Measurements from ENCODE around the gene CYP27B1. TPM values are rescaled to one million over a fixed set of nuclear protein-coding genes. Genes with fewer than 3 reads are reported as not detected.

The CYP27B1 gene
- total and polyA plus RNA-seq, 2 donors (not counting 3 experiments of a cell fraction or from before 2014, with no cell fraction given): 0.62 to 2.7 TPM

DNA sequence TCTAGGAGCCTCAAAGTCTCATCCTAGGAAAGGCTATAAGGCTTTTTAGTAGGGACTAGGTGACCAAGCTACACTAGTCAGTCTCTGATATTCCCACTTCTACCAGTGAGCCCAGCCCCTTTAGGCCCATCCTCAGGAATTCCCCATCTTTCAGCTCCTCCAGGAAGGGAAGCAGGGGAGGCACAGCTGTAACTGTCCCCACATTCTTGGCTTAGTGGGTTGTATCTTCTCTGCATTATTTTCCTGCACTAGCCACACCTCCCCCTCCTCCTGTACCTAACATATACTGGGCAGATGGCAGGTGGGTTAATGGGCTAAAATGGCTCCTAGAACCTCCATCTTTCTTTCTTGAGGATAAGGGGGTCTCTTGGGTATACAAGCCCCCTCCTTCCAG is 424 bp upstream of the CYP27B1 start:
- Histone ChIP-seq H2AFZ (ENCODE audit: low read depth, low read length) (no peak overlapping the region), H3K9me3 (replicated peaks; ENCODE audit: control insufficient read depth, insufficient read depth, low read length) (no peaks in the 10 kb centered on the region), H3K4me2 (ENCODE audit: insufficient read depth, low read length) (no peak overlapping the region), H3K4me3 (replicated peaks in 1 of 3; ENCODE audit: insufficient read depth in 1 of 3, low read depth in 1 of 3, low read length in 3 of 3) (no peak overlapping the region), H3K27me3 (ENCODE audit: control insufficient read depth in 2 of 2, insufficient read depth in 2 of 2, low read length in 2 of 2) (peaks cover 33 to 35% of the 10 kb centered on the region in 2 experiments), H3K9me1 (replicated peaks; ENCODE audit: control insufficient read depth, extremely low read depth, insufficient read depth, low read length) (no peaks in the 10 kb centered on the region), H3K4me1 (ENCODE audit: control insufficient read depth, extremely low read depth, insufficient read depth, low read length) (peaks cover 25% of the 10 kb centered on the region), H3K79me2 (ENCODE audit: control insufficient read depth, insufficient read depth, low read length) (peaks cover 2% of the 10 kb centered on the region), H3K9ac (replicated peaks; ENCODE audit: extremely low read depth, insufficient read depth, low read length) (no peak overlapping the region), H3K27ac (ENCODE audit: insufficient read depth, low read depth, low read length) (no peak overlapping the region), H4K20me1 (replicated peaks; ENCODE audit: control insufficient read depth, extremely low read depth, insufficient read depth, low read length) (no peaks in the 10 kb centered on the region), H3K36me3 (ENCODE audit: control insufficient read depth in 2 of 2, extremely low read depth in 1 of 2, insufficient read depth in 2 of 2, low read length in 2 of 2) (peaks cover 0 to 2% of the 10 kb centered on the region in 2 experiments)
- intact Hi-C loops (cut with micrococcal nuclease) (no loop called here), dilution Hi-C loops (cut with MboI; ENCODE audit: extremely low pct_ligation_motif_present, low sequenced_read_pairs) (no loop called here)
- ChIA-PET POLR2A (no interaction called here), CTCF (interaction anchor here (1.2 to 4.6 kb wide), 4 partner anchors 7 to 41 kb away, joined by 3 to 48 read pairs (median 4); partner anchors contain the start of genes MARCHF9 and TSFM)
- DNase-seq (ENCODE audit: low read depth, low spot score): no peak
- BruUV-seq (replicated peaks): no TSS peak
- FAIRE-seq: no peak
- TF ChIP-seq MYC (IDR thresholded peaks at IDR 0.05; ENCODE audit: low read depth, low read length) (no peak), EZH2 (IDR thresholded peaks at IDR 0.05; ENCODE audit: borderline replicate concordance, low read depth, low read length, severe bottlenecking) (no peak), POLR2AphosphoS5 (IDR thresholded peaks at IDR 0.05; ENCODE audit: insufficient read depth, low read depth, low read length) (no peak), POLR2A (IDR thresholded peaks at IDR 0.05; ENCODE audit: low read depth, low read length) (no peak), FOS (IDR thresholded peaks at IDR 0.05; ENCODE audit: borderline replicate concordance, insufficient read depth, low read length) (no peak), GATA2 (IDR thresholded peaks at IDR 0.05; ENCODE audit: insufficient read depth, insufficient read length, low read depth, low read length) (no peak)
- TF ChIP-seq, protein P1, sequence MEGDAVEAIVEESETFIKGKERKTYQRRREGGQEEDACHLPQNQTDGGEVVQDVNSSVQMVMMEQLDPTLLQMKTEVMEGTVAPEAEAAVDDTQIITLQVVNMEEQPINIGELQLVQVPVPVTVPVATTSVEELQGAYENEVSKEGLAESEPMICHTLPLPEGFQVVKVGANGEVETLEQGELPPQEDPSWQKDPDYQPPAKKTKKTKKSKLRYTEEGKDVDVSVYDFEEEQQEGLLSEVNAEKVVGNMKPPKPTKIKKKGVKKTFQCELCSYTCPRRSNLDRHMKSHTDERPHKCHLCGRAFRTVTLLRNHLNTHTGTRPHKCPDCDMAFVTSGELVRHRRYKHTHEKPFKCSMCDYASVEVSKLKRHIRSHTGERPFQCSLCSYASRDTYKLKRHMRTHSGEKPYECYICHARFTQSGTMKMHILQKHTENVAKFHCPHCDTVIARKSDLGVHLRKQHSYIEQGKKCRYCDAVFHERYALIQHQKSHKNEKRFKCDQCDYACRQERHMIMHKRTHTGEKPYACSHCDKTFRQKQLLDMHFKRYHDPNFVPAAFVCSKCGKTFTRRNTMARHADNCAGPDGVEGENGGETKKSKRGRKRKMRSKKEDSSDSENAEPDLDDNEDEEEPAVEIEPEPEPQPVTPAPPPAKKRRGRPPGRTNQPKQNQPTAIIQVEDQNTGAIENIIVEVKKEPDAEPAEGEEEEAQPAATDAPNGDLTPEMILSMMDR (IDR thresholded peaks at IDR 0.05; ENCODE audit: extremely low read depth in 1 of 2, insufficient read depth in 1 of 2, low read depth in 1 of 2, low read length in 2 of 2): no peak
- TF ChIP-seq, protein P2, sequence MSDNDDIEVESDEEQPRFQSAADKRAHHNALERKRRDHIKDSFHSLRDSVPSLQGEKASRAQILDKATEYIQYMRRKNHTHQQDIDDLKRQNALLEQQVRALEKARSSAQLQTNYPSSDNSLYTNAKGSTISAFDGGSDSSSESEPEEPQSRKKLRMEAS (IDR thresholded peaks at IDR 0.05; ENCODE audit: insufficient read depth, insufficient read length): no peak

All from endothelial cell of umbilical vein (primary cell).